ENCODE measurements around the gene UBE4B.

DNA sequence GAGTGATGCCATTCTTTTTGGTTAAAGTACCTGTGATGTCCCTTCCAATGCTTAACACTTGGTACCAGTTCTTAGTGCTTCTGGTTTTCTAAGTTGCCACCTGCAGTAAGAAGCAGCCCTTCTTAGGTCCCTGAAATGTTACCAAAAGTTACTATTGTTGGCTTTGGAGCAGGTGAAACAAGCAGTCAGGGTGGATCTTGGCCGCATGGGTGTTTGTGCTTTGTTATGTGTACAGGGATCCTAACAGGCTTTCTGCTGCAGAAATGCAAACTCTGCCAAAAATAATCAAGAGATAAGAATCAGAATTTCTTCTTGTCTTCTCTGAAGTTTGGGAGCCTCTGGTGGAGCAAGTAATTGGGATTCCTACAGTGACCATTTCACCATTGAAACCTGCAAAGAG, 84.4 kb downstream of the UBE4B start:
- TF ChIP-seq NRF1 (conservative IDR thresholded peaks at IDR 0.05 in 1 of 2, IDR thresholded peaks at IDR 0.05 in 1 of 2) (no peak), SIRT6 (IDR thresholded peaks at IDR 0.05; ENCODE audit: low read depth, low read length) (no peak), BHLHE40 (IDR thresholded peaks at IDR 0.05; ENCODE audit: low read length) (no peak), JUN (IDR thresholded peaks at IDR 0.05; ENCODE audit: borderline replicate concordance, low read depth, low read length) (no peak), JUN (CRISPR knock-in tag; IDR thresholded peaks at IDR 0.05; ENCODE audit: borderline replicate concordance) (no peak), TEAD2 (tag; IDR thresholded peaks at IDR 0.05) (no peak), EP300 (IDR thresholded peaks at IDR 0.05; ENCODE audit: low read length) (no peak), DMBX1 (CRISPR knock-in tag; IDR thresholded peaks at IDR 0.05; ENCODE audit: borderline replicate concordance) (no peak), MYBL2 (IDR thresholded peaks at IDR 0.05; ENCODE audit: low read depth) (no peak), MYBL2 (CRISPR knock-in tag; IDR thresholded peaks at IDR 0.05; ENCODE audit: borderline replicate concordance) (no peak), TFE3 (CRISPR knock-in tag; IDR thresholded peaks at IDR 0.05) (no peak), FOXM1 (IDR thresholded peaks at IDR 0.05; ENCODE audit: low read depth) (no peak), FOXM1 (CRISPR knock-in tag; IDR thresholded peaks at IDR 0.05; ENCODE audit: low read depth) (no peak), KHSRP (IDR thresholded peaks at IDR 0.05) (no peak), CTCF (IDR thresholded peaks at IDR 0.05 in 2 of 3, conservative IDR thresholded peaks at IDR 0.05 in 1 of 3; ENCODE audit: insufficient read depth in 2 of 3, low read depth in 1 of 3, low read length in 3 of 3) (no peak)

Measured in K562 (cell line).